ENCODE measurements around the gene F2. TPM values are rescaled to one million over a fixed set of nuclear protein-coding genes. Genes with fewer than 3 reads are reported as not detected.
A peak's percentile ranks its signal among the peaks of the same experiment; 100 is the strongest.

Gene F2
- total and polyA plus RNA-seq, 5 donors from 2014 or later = not detected

GRCh38 chr11:46722566-46723358, 3.7 kb downstream of the F2 start:
- Mint-ChIP-seq H3K9me3 (no peaks in the 10 kb centered on the region), H3K4me1 (peaks cover 0 to 11% (median 5%) of the 10 kb centered on the region in 4 donors), H3K36me3 (no peaks in the 10 kb centered on the region), H3K4me3 (no peak overlapping the region), H3K27me3 (no peaks in the 10 kb centered on the region), H3K27ac (peak overlapping the region in 1 of 3 donors; percentile 87)
- no peak for ATAC-seq (ENCODE audit: low read depth in 2 of 2)
- Histone ChIP-seq H3K27ac (ENCODE audit: insufficient read depth, low read length, poor library complexity, severe bottlenecking) (no peak overlapping the region), H3K36me3 (ENCODE audit: control insufficient read depth, insufficient read depth, low read length) (no peaks in the 10 kb centered on the region), H3K27me3 (ENCODE audit: control insufficient read depth, insufficient read depth, low read length) (no peaks in the 10 kb centered on the region), H3K4me1 (ENCODE audit: control insufficient read depth, insufficient read depth, low read length, poor library complexity, severe bottlenecking) (peaks cover 9% of the 10 kb centered on the region), H3K9me3 (ENCODE audit: control insufficient read depth in 2 of 2, low read length in 2 of 2) (no peaks in the 10 kb centered on the region), H3K4me3 (ENCODE audit: low read depth, low read length) (no peak overlapping the region)
- DNase-seq = no peak

GRCh38 chr11:46723359-46723680, 4.3 kb downstream of the F2 start:
- no peaks in the 10 kb centered on the region for H3K9me3 ChIP-seq (ENCODE audit: control insufficient read depth in 2 of 2, low read length in 2 of 2)
- H3K4me1 ChIP-seq (ENCODE audit: control insufficient read depth, insufficient read depth, low read length, poor library complexity, severe bottlenecking) = peaks cover 4% of the 10 kb centered on the region
- Mint-ChIP-seq H3K4me3 (no peak overlapping the region), H3K9me3 (no peaks in the 10 kb centered on the region), H3K27me3 (no peaks in the 10 kb centered on the region), H3K36me3 (no peaks in the 10 kb centered on the region), H3K27ac (no peak overlapping the region), H3K4me1 (peaks cover 0 to 8% (median 3%) of the 10 kb centered on the region in 4 donors)
- ATAC-seq (ENCODE audit: low read depth in 2 of 2) (no peak), DNase-seq (no peak)
- H3K36me3 ChIP-seq (ENCODE audit: control insufficient read depth, insufficient read depth, low read length) = no peaks in the 10 kb centered on the region
- H3K27me3 ChIP-seq (ENCODE audit: control insufficient read depth, insufficient read depth, low read length) = no peaks in the 10 kb centered on the region
- H3K27ac ChIP-seq (ENCODE audit: insufficient read depth, low read length, poor library complexity, severe bottlenecking) = no peak overlapping the region
- no peak overlapping the region for H3K4me3 ChIP-seq (ENCODE audit: low read depth, low read length)

- H3K4me3 ChIP-seq (ENCODE audit: low read depth, low read length) = no peak overlapping the region
- Mint-ChIP-seq H3K4me1 (peaks cover 0 to under 1% (median 0%) of the 10 kb centered on the region in 4 donors), H3K4me3 (no peak overlapping the region), H3K27ac (no peak overlapping the region), H3K9me3 (no peaks in the 10 kb centered on the region), H3K36me3 (no peaks in the 10 kb centered on the region), H3K27me3 (no peaks in the 10 kb centered on the region)
- no peak for DNase-seq
- H3K9me3 ChIP-seq (ENCODE audit: control insufficient read depth in 2 of 2, low read length in 2 of 2) = no peaks in the 10 kb centered on the region
- ATAC-seq (ENCODE audit: low read depth in 2 of 2) = no peak
- H3K27ac ChIP-seq (ENCODE audit: insufficient read depth, low read length, poor library complexity, severe bottlenecking) = no peak overlapping the region
- no peaks in the 10 kb centered on the region for H3K27me3 ChIP-seq (ENCODE audit: control insufficient read depth, insufficient read depth, low read length)
- no peaks in the 10 kb centered on the region for H3K36me3 ChIP-seq (ENCODE audit: control insufficient read depth, insufficient read depth, low read length)
- H3K4me1 ChIP-seq (ENCODE audit: control insufficient read depth, insufficient read depth, low read length, poor library complexity, severe bottlenecking) = no peaks in the 10 kb centered on the region
These were observed 5.1 kb downstream of the F2 start for GRCh38 chr11:46724088-46724487.

- no peak for ATAC-seq (ENCODE audit: low read depth in 2 of 2)
- Histone ChIP-seq H3K4me3 (ENCODE audit: low read depth, low read length) (no peak overlapping the region), H3K27me3 (ENCODE audit: control insufficient read depth, insufficient read depth, low read length) (no peaks in the 10 kb centered on the region), H3K36me3 (ENCODE audit: control insufficient read depth, insufficient read depth, low read length) (no peaks in the 10 kb centered on the region), H3K9me3 (ENCODE audit: control insufficient read depth in 2 of 2, low read length in 2 of 2) (no peaks in the 10 kb centered on the region), H3K4me1 (ENCODE audit: control insufficient read depth, insufficient read depth, low read length, poor library complexity, severe bottlenecking) (no peaks in the 10 kb centered on the region), H3K27ac (ENCODE audit: insufficient read depth, low read length, poor library complexity, severe bottlenecking) (no peak overlapping the region)
- Mint-ChIP-seq H3K4me3 (no peak overlapping the region), H3K36me3 (no peaks in the 10 kb centered on the region), H3K27me3 (no peaks in the 10 kb centered on the region), H3K4me1 (no peaks in the 10 kb centered on the region), H3K27ac (peak overlapping the region in 1 of 3 donors; percentile 55), H3K9me3 (no peaks in the 10 kb centered on the region)
- DNase-seq = no peak
These were observed 6.6 kb downstream of the F2 start for GRCh38 chr11:46725338-46726205.

GRCh38 chr11:46726206-46726862, 7.3 kb downstream of the F2 start:
- no peaks in the 10 kb centered on the region for H3K36me3 Mint-ChIP-seq
- H3K4me3 Mint-ChIP-seq = no peak overlapping the region
- H3K4me1 ChIP-seq (ENCODE audit: control insufficient read depth, insufficient read depth, low read length, poor library complexity, severe bottlenecking) = no peaks in the 10 kb centered on the region
- no peaks in the 10 kb centered on the region for H3K27me3 ChIP-seq (ENCODE audit: control insufficient read depth, insufficient read depth, low read length)
- no peaks in the 10 kb centered on the region for H3K27me3 Mint-ChIP-seq
- ATAC-seq (ENCODE audit: low read depth in 2 of 2) (no peak), DNase-seq (no peak)
- H3K4me3 ChIP-seq (ENCODE audit: low read depth, low read length) = no peak overlapping the region
- no peak overlapping the region for H3K27ac Mint-ChIP-seq
- no peaks in the 10 kb centered on the region for H3K9me3 Mint-ChIP-seq
- H3K4me1 Mint-ChIP-seq = no peaks in the 10 kb centered on the region
- no peak overlapping the region for H3K27ac ChIP-seq (ENCODE audit: insufficient read depth, low read length, poor library complexity, severe bottlenecking)
- H3K9me3 ChIP-seq (ENCODE audit: control insufficient read depth in 2 of 2, low read length in 2 of 2) = no peaks in the 10 kb centered on the region
- H3K36me3 ChIP-seq (ENCODE audit: control insufficient read depth, insufficient read depth, low read length) = no peaks in the 10 kb centered on the region

GRCh38 chr11:46727952-46728658, 9.1 kb downstream of the F2 start:
- Histone ChIP-seq H3K36me3 (ENCODE audit: control insufficient read depth, insufficient read depth, low read length) (no peaks in the 10 kb centered on the region), H3K27me3 (ENCODE audit: control insufficient read depth, insufficient read depth, low read length) (no peaks in the 10 kb centered on the region), H3K4me1 (ENCODE audit: control insufficient read depth, insufficient read depth, low read length, poor library complexity, severe bottlenecking) (no peaks in the 10 kb centered on the region), H3K27ac (ENCODE audit: insufficient read depth, low read length, poor library complexity, severe bottlenecking) (no peak overlapping the region), H3K9me3 (ENCODE audit: control insufficient read depth in 2 of 2, low read length in 2 of 2) (no peaks in the 10 kb centered on the region), H3K4me3 (ENCODE audit: low read depth, low read length) (no peak overlapping the region)
- Mint-ChIP-seq H3K36me3 (no peaks in the 10 kb centered on the region), H3K4me3 (no peak overlapping the region), H3K9me3 (no peaks in the 10 kb centered on the region), H3K4me1 (no peaks in the 10 kb centered on the region), H3K27ac (no peak overlapping the region), H3K27me3 (no peaks in the 10 kb centered on the region)
- no peak for DNase-seq
- no peak for ATAC-seq (ENCODE audit: low read depth in 2 of 2)

GRCh38 chr11:46728659-46729040, 9.6 kb downstream of the F2 start:
- no peaks in the 10 kb centered on the region for H3K9me3 Mint-ChIP-seq
- Histone ChIP-seq H3K36me3 (ENCODE audit: control insufficient read depth, insufficient read depth, low read length) (no peaks in the 10 kb centered on the region), H3K9me3 (ENCODE audit: control insufficient read depth in 2 of 2, low read length in 2 of 2) (no peaks in the 10 kb centered on the region), H3K4me1 (ENCODE audit: control insufficient read depth, insufficient read depth, low read length, poor library complexity, severe bottlenecking) (no peaks in the 10 kb centered on the region), H3K4me3 (ENCODE audit: low read depth, low read length) (no peak overlapping the region), H3K27ac (ENCODE audit: insufficient read depth, low read length, poor library complexity, severe bottlenecking) (no peak overlapping the region), H3K27me3 (ENCODE audit: control insufficient read depth, insufficient read depth, low read length) (no peaks in the 10 kb centered on the region)
- H3K27me3 Mint-ChIP-seq = no peaks in the 10 kb centered on the region
- DNase-seq (no peak), ATAC-seq (ENCODE audit: low read depth in 2 of 2) (no peak)
- no peaks in the 10 kb centered on the region for H3K36me3 Mint-ChIP-seq
- no peak overlapping the region for H3K27ac Mint-ChIP-seq
- H3K4me3 Mint-ChIP-seq = no peak overlapping the region
- no peaks in the 10 kb centered on the region for H3K4me1 Mint-ChIP-seq
